Neural cell (in vitro differentiated cells): ENCODE measurements around the gene LAGE3. TPM values are rescaled to one million over a fixed set of nuclear protein-coding genes. Genes with fewer than 3 reads are reported as not detected.

Experiments
- H2AFZ ChIP-seq: fragments of 200-600, 300-800 bp; sonication (generic), shearing (Covaris generic); 2 replicates; pipeline ENCODE4 v1.6.0; 2014; ENCODE audit warnings: low read depth, mild to moderate bottlenecking, antibody characterized with exemption, low read length, moderate library complexity
- H3F3A ChIP-seq: fragments of 200-600 bp; shearing (Covaris generic); 2 replicates; pipeline ENCODE4 v1.6.1; 2016; ENCODE audit warnings: mild to moderate bottlenecking, moderate library complexity, mixed read lengths, antibody characterized with exemption, low read length; ENCODE audit not compliant: insufficient read depth, poor library complexity, severe bottlenecking
- H3K27ac ChIP-seq: fragments of 200-600, 300-800 bp; sonication (generic), shearing (Covaris generic); 2 replicates; pipeline ENCODE4 v1.5.1; 2014; ENCODE audit warnings: mild to moderate bottlenecking, low read length, moderate library complexity
- H3K27me3 ChIP-seq: fragments of 300-800, 200-600 bp; sonication (generic), shearing (Covaris generic); 2 replicates; pipeline ENCODE4 v1.6.0; 2014; ENCODE audit warnings: mild to moderate bottlenecking, low read depth, low read length, moderate library complexity; ENCODE audit not compliant: insufficient read depth
- H3K36me3 ChIP-seq: fragments of 300-800, 200-600 bp; sonication (generic), shearing (Covaris generic); 2 replicates; pipeline ENCODE4 v1.5.1; 2014; ENCODE audit warnings: mild to moderate bottlenecking, antibody characterized with exemption, low read length, moderate library complexity; ENCODE audit not compliant: insufficient read depth
- H3K4me2 ChIP-seq: fragments of 300-800, 200-600 bp; sonication (generic), shearing (Covaris generic); 2 replicates; pipeline ENCODE4 v1.6.0; 2014; ENCODE audit warnings: mild to moderate bottlenecking, low read length
- H3K4me3 ChIP-seq: fragments of 300-800, 200-600 bp; sonication (generic), shearing (Covaris generic); 2 replicates; pipeline ENCODE4 v1.5.1; 2014; ENCODE audit warnings: mild to moderate bottlenecking, low read length, moderate library complexity
- H3K79me2 ChIP-seq: fragments of 200-600 bp; shearing (Covaris generic); replicated peaks from 2 replicates; pipeline ENCODE4 v1.6.0; 2014; ENCODE audit warnings: mild to moderate bottlenecking, low read length, moderate library complexity; ENCODE audit not compliant: insufficient read depth
- H3K9ac ChIP-seq: fragments of 300-800, 200-600 bp; sonication (generic), shearing (Covaris generic); 2 replicates; pipeline ENCODE4 v1.6.1; 2016; ENCODE audit warnings: mild to moderate bottlenecking, low read length, mixed read lengths
- H3K9me2 ChIP-seq: fragments of 200-600 bp; shearing (Covaris generic); 2 replicates; pipeline ENCODE4 v1.6.1; 2016; ENCODE audit warnings: mild to moderate bottlenecking, low read length, mixed read lengths; ENCODE audit not compliant: insufficient read depth
- H3K9me3 ChIP-seq: fragments of 200-600, 300-800 bp; sonication (generic), shearing (Covaris generic); 2 replicates; pipeline ENCODE4 v1.6.1; 2016; ENCODE audit warnings: mild to moderate bottlenecking, mixed run types, low read length, moderate library complexity, mixed read lengths
- H4K20me1 ChIP-seq: fragments of 200-600 bp; shearing (Covaris generic); 2 replicates; pipeline ENCODE4 v1.6.1; 2016; ENCODE audit warnings: mild to moderate bottlenecking, mixed run types; ENCODE audit not compliant: insufficient read depth
- CTCF ChIP-seq: fragments of 450-650 bp; IDR thresholded peaks from 2 replicates; pipeline ENCODE4 v1.5.1; 2014; ENCODE audit warnings: antibody characterized with exemption, mild to moderate bottlenecking, moderate library complexity; ENCODE audit not compliant: poor library complexity, severe bottlenecking
- EP300 ChIP-seq: fragments of 450-650 bp; conservative IDR thresholded peaks from 2 replicates; pipeline ENCODE4 v1.6.1; 2014; ENCODE audit warnings: antibody characterized with exemption, mild to moderate bottlenecking, moderate library complexity; ENCODE audit not compliant: poor library complexity, severe bottlenecking
- EZH2 ChIP-seq: fragments of 200-600, 300-800 bp; shearing (Covaris generic), sonication (generic); IDR thresholded peaks from 2 replicates; pipeline ENCODE4 v1.6.1; 2014; ENCODE audit warnings: antibody characterized with exemption, low read length, borderline replicate concordance, mild to moderate bottlenecking; ENCODE audit not compliant: insufficient read depth, poor library complexity, severe bottlenecking
- MXI1 ChIP-seq: fragments of 450-650 bp; conservative IDR thresholded peaks from 2 replicates; pipeline ENCODE4 v1.6.1; 2014; ENCODE audit warnings: antibody characterized with exemption, mild to moderate bottlenecking; ENCODE audit not compliant: poor library complexity, severe bottlenecking
- POLR2AphosphoS5 ChIP-seq: IDR thresholded peaks from 2 replicates; pipeline ENCODE4 v1.6.1; 2012
- RAD21 ChIP-seq: fragments of 450-650 bp; conservative IDR thresholded peaks from 2 replicates; pipeline ENCODE4 v1.6.1; 2014; ENCODE audit warnings: antibody characterized with exemption, mild to moderate bottlenecking, moderate library complexity
- REST ChIP-seq: IDR thresholded peaks from 2 replicates; pipeline ENCODE4 v1.6.1; 2012; ENCODE audit warnings: borderline replicate concordance
- SMC3 ChIP-seq: fragments of 450-650 bp; conservative IDR thresholded peaks from 2 replicates; pipeline ENCODE4 v1.6.1; 2014; ENCODE audit warnings: antibody characterized with exemption, mild to moderate bottlenecking, moderate library complexity; ENCODE audit not compliant: poor library complexity
- TAF1 ChIP-seq: IDR thresholded peaks from 2 replicates; pipeline ENCODE4 v1.6.1; 2012; ENCODE audit warnings: low read depth
- polyA plus RNA-seq: library from polyadenylated mRNA; depleted of rRNA; stranded (reverse); fragments of >200 nt; gene quantifications from 2 replicates; pipeline ENCODE4 v1.2.3, GENCODE V29; 2014

LAGE3 gene
- polyA plus RNA-seq, 1 donor from 2014 or later: 37.3 TPM

- H2AFZ ChIP-seq: no peak overlapping the region
- H3K27me3 ChIP-seq: no peaks in the 10 kb centered on the region
- no peaks in the 10 kb centered on the region for H3K36me3 ChIP-seq
- H3K79me2 ChIP-seq: no peaks in the 10 kb centered on the region
- no peaks in the 10 kb centered on the region for H3K9me2 ChIP-seq
- H3F3A ChIP-seq: no peaks in the 10 kb centered on the region
- no peaks in the 10 kb centered on the region for H4K20me1 ChIP-seq
- no peak for TF ChIP-seq EP300
- TF ChIP-seq REST: no peak
- no peak for TF ChIP-seq SMC3
- no peak for TF ChIP-seq RAD21
- TF ChIP-seq TAF1: no peak
- TF ChIP-seq EZH2: no peak
- TF ChIP-seq CTCF: no peak
- TF ChIP-seq POLR2AphosphoS5: no peak
- TF ChIP-seq MXI1: no peak
- no peak overlapping the region for H3K4me2 ChIP-seq
- no peak overlapping the region for H3K9ac ChIP-seq
- H3K4me3 ChIP-seq: no peak overlapping the region
- H3K9me3 ChIP-seq: no peaks in the 10 kb centered on the region
- no peak overlapping the region for H3K27ac ChIP-seq
Measured at GRCh38 chrX:154469114-154469513, 10.0 kb downstream of the LAGE3 start.

- Histone ChIP-seq H3K9me2 (no peaks in the 10 kb centered on the region), H3K79me2 (no peaks in the 10 kb centered on the region), H3K27ac (no peak overlapping the region), H3F3A (no peaks in the 10 kb centered on the region), H3K4me2 (no peak overlapping the region), H3K9ac (no peak overlapping the region), H3K27me3 (no peaks in the 10 kb centered on the region), H2AFZ (no peak overlapping the region), H3K4me3 (no peak overlapping the region), H4K20me1 (no peaks in the 10 kb centered on the region), H3K9me3 (no peaks in the 10 kb centered on the region), H3K36me3 (no peaks in the 10 kb centered on the region)
- TF ChIP-seq EP300: no peak
- no peak for TF ChIP-seq CTCF
- no peak for TF ChIP-seq TAF1
Measured at GRCh38 chrX:154468217-154468616, 10.9 kb downstream of the LAGE3 start.
